ENCODE data around the gene CDC42BPA. TPM values are rescaled to one million over a fixed set of nuclear protein-coding genes. Genes with fewer than 3 reads are reported as not detected.

CDC42BPA gene
- total RNA-seq, 2 donors from 2014 or later: 26.4 to 36.6 TPM

DNA sequence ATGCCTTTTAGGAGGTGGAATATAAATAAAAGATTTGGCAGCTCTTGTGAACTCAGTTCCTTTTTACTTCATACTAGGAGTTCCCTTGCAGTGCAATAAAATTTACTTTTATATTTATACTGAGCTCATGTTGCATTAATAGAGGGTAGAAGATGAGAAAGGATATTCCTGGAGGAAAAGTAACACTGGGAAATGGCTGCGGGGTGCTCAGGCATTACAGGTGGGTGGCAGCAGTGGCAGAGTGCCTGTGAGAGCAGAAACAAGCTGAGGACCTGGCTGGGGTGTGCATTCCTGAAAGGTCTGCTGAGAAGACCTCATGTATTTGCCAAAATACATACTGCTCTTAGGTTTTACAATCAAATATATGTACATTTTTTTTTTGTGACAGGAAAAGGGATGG is 251.3 kb downstream of the CDC42BPA start:
- Histone ChIP-seq H3K4me3 (no peak overlapping the region), H3K27me3 (no peaks in the 10 kb centered on the region), H3K36me3 (no peaks in the 10 kb centered on the region), H3K4me1 (no peaks in the 10 kb centered on the region), H3K9me3 (no peaks in the 10 kb centered on the region), H3K27ac (no peak overlapping the region), H3K9ac (ENCODE audit: low read depth in 2 of 2, low read length in 2 of 2) (no peak overlapping the region)
- DNase-seq: no peak
- TF ChIP-seq, protein P1, sequence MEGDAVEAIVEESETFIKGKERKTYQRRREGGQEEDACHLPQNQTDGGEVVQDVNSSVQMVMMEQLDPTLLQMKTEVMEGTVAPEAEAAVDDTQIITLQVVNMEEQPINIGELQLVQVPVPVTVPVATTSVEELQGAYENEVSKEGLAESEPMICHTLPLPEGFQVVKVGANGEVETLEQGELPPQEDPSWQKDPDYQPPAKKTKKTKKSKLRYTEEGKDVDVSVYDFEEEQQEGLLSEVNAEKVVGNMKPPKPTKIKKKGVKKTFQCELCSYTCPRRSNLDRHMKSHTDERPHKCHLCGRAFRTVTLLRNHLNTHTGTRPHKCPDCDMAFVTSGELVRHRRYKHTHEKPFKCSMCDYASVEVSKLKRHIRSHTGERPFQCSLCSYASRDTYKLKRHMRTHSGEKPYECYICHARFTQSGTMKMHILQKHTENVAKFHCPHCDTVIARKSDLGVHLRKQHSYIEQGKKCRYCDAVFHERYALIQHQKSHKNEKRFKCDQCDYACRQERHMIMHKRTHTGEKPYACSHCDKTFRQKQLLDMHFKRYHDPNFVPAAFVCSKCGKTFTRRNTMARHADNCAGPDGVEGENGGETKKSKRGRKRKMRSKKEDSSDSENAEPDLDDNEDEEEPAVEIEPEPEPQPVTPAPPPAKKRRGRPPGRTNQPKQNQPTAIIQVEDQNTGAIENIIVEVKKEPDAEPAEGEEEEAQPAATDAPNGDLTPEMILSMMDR (IDR thresholded peaks at IDR 0.05): no peak
- intact Hi-C loops (cut with DNase I): no loop called here

DNA sequence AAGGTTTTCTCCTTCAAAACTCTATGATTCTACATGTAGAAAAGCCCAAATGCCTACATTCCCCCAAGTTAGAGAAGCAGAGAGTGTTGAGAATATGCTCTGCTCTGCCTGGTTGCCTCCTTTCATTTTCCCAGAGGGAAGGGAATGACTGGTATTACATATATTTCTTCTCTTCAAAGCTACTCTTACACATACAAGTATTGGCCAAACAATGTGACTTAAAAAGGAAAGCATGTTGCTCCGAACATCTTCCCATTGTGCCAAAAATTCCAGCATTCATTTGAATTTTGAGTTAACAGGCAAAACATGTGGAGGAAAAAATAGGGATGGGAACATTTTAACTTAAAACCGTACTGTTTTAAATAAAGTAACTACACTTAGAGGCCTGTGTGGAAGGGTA is 253.0 kb downstream of the CDC42BPA start:
- Histone ChIP-seq H3K27ac (no peak overlapping the region), H3K9ac (ENCODE audit: low read depth in 2 of 2, low read length in 2 of 2) (no peak overlapping the region), H3K9me3 (no peaks in the 10 kb centered on the region), H3K4me1 (no peaks in the 10 kb centered on the region), H3K36me3 (no peaks in the 10 kb centered on the region), H3K4me3 (no peak overlapping the region), H3K27me3 (no peaks in the 10 kb centered on the region)
- intact Hi-C loops (cut with DNase I): no loop called here
- TF ChIP-seq, protein P1 (IDR thresholded peaks at IDR 0.05): no peak
- no peak for DNase-seq

DNA sequence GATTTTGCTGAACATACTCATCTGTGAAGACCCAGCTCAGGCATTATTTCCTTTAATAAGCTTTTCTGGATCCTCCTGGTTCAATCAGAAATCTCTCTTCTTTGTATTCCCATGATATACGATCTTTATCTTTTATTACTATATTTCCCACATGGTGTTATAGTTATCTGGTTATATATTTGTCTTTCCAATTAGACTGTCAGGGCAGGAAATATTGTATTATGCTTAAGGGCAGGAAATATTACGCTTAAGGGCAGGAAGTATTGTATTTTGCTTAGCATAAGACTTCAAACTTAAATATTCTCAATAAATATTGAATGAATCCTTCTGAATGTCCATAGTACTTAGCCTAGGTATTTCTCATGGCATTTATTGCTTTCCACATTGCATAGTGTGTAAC is 256.0 kb downstream of the CDC42BPA start:
- Histone ChIP-seq H3K4me1 (no peaks in the 10 kb centered on the region), H3K36me3 (no peaks in the 10 kb centered on the region), H3K4me3 (no peak overlapping the region), H3K9me3 (no peaks in the 10 kb centered on the region), H3K9ac (ENCODE audit: low read depth in 2 of 2, low read length in 2 of 2) (no peak overlapping the region), H3K27ac (no peak overlapping the region), H3K27me3 (no peaks in the 10 kb centered on the region)
- no peak for DNase-seq
- intact Hi-C loops (cut with DNase I): no loop called here
- TF ChIP-seq, protein P1 (IDR thresholded peaks at IDR 0.05): no peak

GRCh38 chr1:227059076-227059475 is 259.2 kb downstream of the CDC42BPA start:
- Histone ChIP-seq H3K4me1 (no peaks in the 10 kb centered on the region), H3K27ac (no peak overlapping the region), H3K27me3 (no peaks in the 10 kb centered on the region), H3K9me3 (no peaks in the 10 kb centered on the region), H3K36me3 (no peaks in the 10 kb centered on the region), H3K9ac (ENCODE audit: low read depth in 2 of 2, low read length in 2 of 2) (no peak overlapping the region), H3K4me3 (no peak overlapping the region)
- DNase-seq: no peak
- TF ChIP-seq, protein P1 (IDR thresholded peaks at IDR 0.05): no peak
- intact Hi-C loops (cut with DNase I): no loop called here

GRCh38 chr1:227058321-227058751 is 260.0 kb downstream of the CDC42BPA start:
- Histone ChIP-seq H3K36me3 (no peaks in the 10 kb centered on the region), H3K9ac (ENCODE audit: low read depth in 2 of 2, low read length in 2 of 2) (no peak overlapping the region), H3K9me3 (no peaks in the 10 kb centered on the region), H3K27ac (no peak overlapping the region), H3K4me3 (no peak overlapping the region), H3K4me1 (no peaks in the 10 kb centered on the region), H3K27me3 (no peaks in the 10 kb centered on the region)
- intact Hi-C loops (cut with DNase I): no loop called here
- no peak for DNase-seq
- TF ChIP-seq, protein P1 (IDR thresholded peaks at IDR 0.05): no peak

- no peaks in the 10 kb centered on the region for H3K4me1 ChIP-seq
- no peak for DNase-seq
- no peak overlapping the region for H3K27ac ChIP-seq
- no peak overlapping the region for H3K4me3 ChIP-seq
- H3K27me3 ChIP-seq: no peaks in the 10 kb centered on the region
- no peak overlapping the region for H3K9ac ChIP-seq (ENCODE audit: low read depth in 2 of 2, low read length in 2 of 2)
- intact Hi-C loops (cut with DNase I): no loop called here
- no peaks in the 10 kb centered on the region for H3K9me3 ChIP-seq
- H3K36me3 ChIP-seq: no peaks in the 10 kb centered on the region
- TF ChIP-seq, protein P1 (IDR thresholded peaks at IDR 0.05): no peak
These were observed 269.0 kb downstream of the CDC42BPA start for GRCh38 chr1:227049253-227049652.

Measured in colonic mucosa (tissue), 4 donors.